A673 (cell line): Measurements from ENCODE around the gene KIF5C. TPM values are rescaled to one million over a fixed set of nuclear protein-coding genes. Genes with fewer than 3 reads are reported as not detected.

Source experiments
- BruUV-seq: library from RNA; stranded (reverse); fragments of 400-500 nt; replicated peaks from 2 replicates; lab custom pipeline; 2021; lab: Mats Ljungman, UMichigan
- CTCF ChIA-PET: fragments of 300-600 bp; sonication (Branson Sonifier 250); formaldehyde crosslinking; loops from one replicate; lab custom pipeline; 2022; ENCODE audit warnings: antibody characterized with exemption; lab: Charles Lee
- POLR2A ChIA-PET: fragments of 300-600 bp; sonication (Branson Sonifier 250); formaldehyde crosslinking; loops from one replicate; lab custom pipeline; 2022; ENCODE audit warnings: antibody characterized with exemption; ENCODE audit not compliant: low non-redundant PET; lab: Charles Lee
- DNase-seq: peaks from one replicate; pipeline ENCODE4 v3.0.0-alpha.2; 2015; ENCODE audit warnings: low spot score
- H3K27ac ChIP-seq: fragments of 200-600 bp; sonication (generic); 2 replicates; pipeline ENCODE4 v1.5.1; 2016; ENCODE audit warnings: mixed run types, low read depth, mild to moderate bottlenecking, mixed read lengths, antibody characterized with exemption, low read length; ENCODE audit not compliant: poor library complexity, severe bottlenecking
- H3K27me3 ChIP-seq: fragments of 200-600 bp; sonication (generic); replicated peaks from 2 replicates; pipeline ENCODE4 v1.6.1; 2017; ENCODE audit warnings: mixed run types, low read depth, mild to moderate bottlenecking, mixed read lengths, antibody characterized with exemption, low read length; ENCODE audit not compliant: insufficient read depth, poor library complexity
- H3K36me3 ChIP-seq: fragments of 200-600 bp; sonication (generic); 2 replicates; pipeline ENCODE4 v1.6.1; 2016; ENCODE audit warnings: mixed run types, mild to moderate bottlenecking, mixed read lengths, antibody characterized with exemption, low read length; ENCODE audit not compliant: insufficient read depth, poor library complexity, severe bottlenecking
- H3K4me1 ChIP-seq: fragments of 200-600 bp; sonication (generic); 2 replicates; pipeline ENCODE4 v1.6.1; 2017; ENCODE audit warnings: mixed run types, mild to moderate bottlenecking, mixed read lengths, antibody characterized with exemption, low read length; ENCODE audit not compliant: insufficient read depth, poor library complexity, severe bottlenecking
- H3K4me3 ChIP-seq: fragments of 200-600 bp; sonication (generic); 2 replicates; pipeline ENCODE4 v1.5.1; 2016; ENCODE audit warnings: low read depth, mixed run types, mild to moderate bottlenecking, mixed read lengths, low read length; ENCODE audit not compliant: poor library complexity, severe bottlenecking
- H3K9me3 ChIP-seq: fragments of 200-600 bp; sonication (generic); 2 replicates; pipeline ENCODE4 v1.6.1; 2016; ENCODE audit warnings: mixed run types, low read depth, mild to moderate bottlenecking, mixed read lengths, antibody characterized with exemption, low read length; ENCODE audit not compliant: poor library complexity, severe bottlenecking
- CTCF ChIP-seq: fragments of 300-800, 200-600 bp; sonication (generic); conservative IDR thresholded peaks from 2 replicates; pipeline ENCODE4 v1.5.1; 2017; ENCODE audit warnings: low read depth, mild to moderate bottlenecking, antibody characterized with exemption, low read length, moderate library complexity, mixed read lengths
- EZH2 ChIP-seq: fragments of 200-600 bp; sonication (generic); IDR thresholded peaks from 2 replicates; pipeline ENCODE4 v1.6.1; 2017; ENCODE audit warnings: borderline replicate concordance, low read depth, mild to moderate bottlenecking, mixed read lengths, antibody characterized with exemption, low read length; ENCODE audit not compliant: poor library complexity, severe bottlenecking
- intact Hi-C: fragments of 100-400 bp; cut with micrococcal nuclease; formaldehyde crosslinking; loops from one replicate; pipeline ENCODE4 v1.10.0; 2022; ENCODE audit not compliant: unreplicated experiment
- total RNA-seq: library from RNA; stranded (reverse); gene quantifications from 2 replicates; pipeline ENCODE4 v1.2.3, GENCODE V29; 2021

KIF5C gene
- total RNA-seq, 1 experiment from 2014 or later, result 0.58 TPM

- DNase-seq, result no peak
- H3K4me3 ChIP-seq, result no peak overlapping the region
- no peaks in the 10 kb centered on the region for H3K9me3 ChIP-seq
- no TSS peak for BruUV-seq
- H3K27me3 ChIP-seq, result no peaks in the 10 kb centered on the region
- ChIA-PET POLR2A (no interaction called here), CTCF (no interaction called here)
- no peaks in the 10 kb centered on the region for H3K36me3 ChIP-seq
- intact Hi-C loops, result no loop called here
- no peaks in the 10 kb centered on the region for H3K4me1 ChIP-seq
- TF ChIP-seq CTCF (no peak), EZH2 (no peak)
- no peak overlapping the region for H3K27ac ChIP-seq
These were observed 125.3 kb downstream of the KIF5C start for GRCh38 chr2:149000158-149000938.

- intact Hi-C loops, result no loop called here
- CTCF ChIA-PET, result no interaction called here
- TF ChIP-seq CTCF, result no peak
- TF ChIP-seq EZH2, result no peak
- H3K4me3 ChIP-seq, result no peak overlapping the region
- no peaks in the 10 kb centered on the region for H3K9me3 ChIP-seq
- no peak for DNase-seq
- H3K27ac ChIP-seq, result no peak overlapping the region
- BruUV-seq, result no TSS peak
- H3K36me3 ChIP-seq, result no peaks in the 10 kb centered on the region
- POLR2A ChIA-PET, result no interaction called here
- H3K27me3 ChIP-seq, result no peaks in the 10 kb centered on the region
- no peaks in the 10 kb centered on the region for H3K4me1 ChIP-seq
These were observed 126.5 kb downstream of the KIF5C start for GRCh38 chr2:149001496-149001895.

- ChIA-PET POLR2A (no interaction called here), CTCF (no interaction called here)
- Histone ChIP-seq H3K9me3 (no peaks in the 10 kb centered on the region), H3K27me3 (no peaks in the 10 kb centered on the region), H3K4me1 (no peaks in the 10 kb centered on the region), H3K4me3 (no peak overlapping the region), H3K36me3 (no peaks in the 10 kb centered on the region), H3K27ac (no peak overlapping the region)
- no TSS peak for BruUV-seq
- DNase-seq, result no peak
- intact Hi-C loops, result no loop called here
- no peak for TF ChIP-seq CTCF
- no peak for TF ChIP-seq EZH2
These were observed 127.4 kb downstream of the KIF5C start for GRCh38 chr2:149002378-149002890.
